ENCODE data around the gene VAPA. TPM values are rescaled to one million over a fixed set of nuclear protein-coding genes. Genes with fewer than 3 reads are reported as not detected.

The VAPA gene
- total RNA-seq, 1 experiment from 2014 or later: 471 TPM

GRCh38 chr18:9914334-9914583 is 443 bp downstream of the VAPA start:
- no peak for DNase-seq (ENCODE audit: low spot score)

- peak; percentile 68 for DNase-seq (ENCODE audit: low spot score)
Measured at GRCh38 chr18:9914584-9915290, 921 bp downstream of the VAPA start.

- DNase-seq (ENCODE audit: low spot score): no peak
Measured at GRCh38 chr18:9915291-9916076, 1.7 kb downstream of the VAPA start.

- DNase-seq (ENCODE audit: low spot score): no peak
Measured at GRCh38 chr18:9916077-9916639, 2.3 kb downstream of the VAPA start.

- no peak for DNase-seq (ENCODE audit: low spot score)
Measured at GRCh38 chr18:9916808-9917207, 3.0 kb downstream of the VAPA start.

- DNase-seq (ENCODE audit: low spot score): peak; percentile 35
Measured at GRCh38 chr18:9918016-9918680, 4.3 kb downstream of the VAPA start.

GRCh38 chr18:9919564-9920232 is 5.9 kb downstream of the VAPA start:
- DNase-seq (ENCODE audit: low spot score): no peak

GRCh38 chr18:9922592-9923311 is 8.9 kb downstream of the VAPA start:
- DNase-seq (ENCODE audit: low spot score): no peak

GRCh38 chr18:9924371-9924943 is 10.6 kb downstream of the VAPA start:
- DNase-seq (ENCODE audit: low spot score): no peak

GRCh38 chr18:9925369-9925768 is 11.6 kb downstream of the VAPA start:
- DNase-seq (ENCODE audit: low spot score): no peak

GRCh38 chr18:9925795-9926194 is 12.0 kb downstream of the VAPA start:
- DNase-seq (ENCODE audit: low spot score): no peak

- no peak for DNase-seq (ENCODE audit: low spot score)
Measured at GRCh38 chr18:9926223-9926894, 12.5 kb downstream of the VAPA start.

- DNase-seq (ENCODE audit: low spot score): no peak
Measured at GRCh38 chr18:9926977-9927376, 13.2 kb downstream of the VAPA start.

GRCh38 chr18:9927392-9928063 is 13.7 kb downstream of the VAPA start:
- DNase-seq (ENCODE audit: low spot score): no peak

GRCh38 chr18:9928646-9929259 is 14.9 kb downstream of the VAPA start:
- no peak for DNase-seq (ENCODE audit: low spot score)

- DNase-seq (ENCODE audit: low spot score): no peak
Measured at GRCh38 chr18:9930299-9930884, 16.6 kb downstream of the VAPA start.

- no peak for DNase-seq (ENCODE audit: low spot score)
Measured at GRCh38 chr18:9931146-9931545, 17.3 kb downstream of the VAPA start.

GRCh38 chr18:9931678-9932077 is 17.9 kb downstream of the VAPA start:
- no peak for DNase-seq (ENCODE audit: low spot score)

GRCh38 chr18:9933865-9934264 is 20.0 kb downstream of the VAPA start:
- no peak for DNase-seq (ENCODE audit: low spot score)

Data from A172 (cell line).